Measurements from ENCODE around the gene VSIG2.

VSIG2 gene

DNA sequence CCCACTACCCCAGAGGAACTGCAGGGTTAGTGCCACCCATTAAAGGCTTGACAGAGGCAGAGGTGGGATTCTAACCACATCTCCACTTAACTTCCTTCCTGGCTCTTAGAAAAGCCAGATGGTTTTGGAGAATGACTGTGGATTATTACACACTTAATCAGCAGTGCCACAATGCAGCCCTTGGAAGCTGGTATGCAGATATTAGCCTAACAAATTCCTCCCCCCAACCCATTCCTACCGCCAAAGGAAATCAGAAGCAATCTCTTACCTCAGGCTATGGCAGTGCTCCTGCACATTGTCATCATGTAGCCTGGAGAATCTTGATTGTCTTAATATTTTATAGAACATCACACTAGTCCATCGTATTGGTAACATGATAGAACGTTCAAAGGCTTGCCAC is 35.5 kb downstream of the VSIG2 start:
- ATAC-seq, result no peak

GRCh38 chr11:124712392-124712791 is 39.7 kb downstream of the VSIG2 start:
- ATAC-seq, result no peak
- TF ChIP-seq ARNTL (CRISPR knock-in tag; IDR thresholded peaks at IDR 0.05; ENCODE audit: borderline replicate concordance, low read depth), result no peak
- TF ChIP-seq ESRRG (CRISPR knock-in tag; IDR thresholded peaks at IDR 0.05), result no peak
- TF ChIP-seq, protein P1, sequence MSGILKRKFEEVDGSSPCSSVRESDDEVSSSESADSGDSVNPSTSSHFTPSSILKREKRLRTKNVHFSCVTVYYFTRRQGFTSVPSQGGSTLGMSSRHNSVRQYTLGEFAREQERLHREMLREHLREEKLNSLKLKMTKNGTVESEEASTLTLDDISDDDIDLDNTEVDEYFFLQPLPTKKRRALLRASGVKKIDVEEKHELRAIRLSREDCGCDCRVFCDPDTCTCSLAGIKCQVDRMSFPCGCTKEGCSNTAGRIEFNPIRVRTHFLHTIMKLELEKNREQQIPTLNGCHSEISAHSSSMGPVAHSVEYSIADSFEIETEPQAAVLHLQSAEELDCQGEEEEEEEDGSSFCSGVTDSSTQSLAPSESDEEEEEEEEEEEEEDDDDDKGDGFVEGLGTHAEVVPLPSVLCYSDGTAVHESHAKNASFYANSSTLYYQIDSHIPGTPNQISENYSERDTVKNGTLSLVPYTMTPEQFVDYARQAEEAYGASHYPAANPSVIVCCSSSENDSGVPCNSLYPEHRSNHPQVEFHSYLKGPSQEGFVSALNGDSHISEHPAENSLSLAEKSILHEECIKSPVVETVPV (CRISPR knock-in tag; IDR thresholded peaks at IDR 0.05), result no peak
- no peak for TF ChIP-seq GLIS3 (CRISPR knock-in tag; IDR thresholded peaks at IDR 0.05)
- no peak for TF ChIP-seq TSHZ2 (CRISPR knock-in tag; IDR thresholded peaks at IDR 0.05)
- no peak for TF ChIP-seq CSDC2 (CRISPR knock-in tag; IDR thresholded peaks at IDR 0.05)
- TF ChIP-seq TOX (CRISPR knock-in tag; IDR thresholded peaks at IDR 0.05; ENCODE audit: borderline replicate concordance), result no peak
- no peak for TF ChIP-seq OSR1 (CRISPR knock-in tag; IDR thresholded peaks at IDR 0.05)
- no peak for TF ChIP-seq ZNF565 (CRISPR knock-in tag; conservative IDR thresholded peaks at IDR 0.05; ENCODE audit: low read depth)
- TF ChIP-seq TCF4 (CRISPR knock-in tag; IDR thresholded peaks at IDR 0.05; ENCODE audit: borderline replicate concordance), result no peak
- no peak for TF ChIP-seq ZNF70 (CRISPR knock-in tag; IDR thresholded peaks at IDR 0.05)
- no peak for TF ChIP-seq PPARA (CRISPR knock-in tag; IDR thresholded peaks at IDR 0.05; ENCODE audit: borderline replicate concordance)
- no peak for TF ChIP-seq BACH2 (CRISPR knock-in tag; IDR thresholded peaks at IDR 0.05; ENCODE audit: borderline replicate concordance)
- TF ChIP-seq ZC3H10 (CRISPR knock-in tag; IDR thresholded peaks at IDR 0.05), result no peak

More for the DNA sequence above, 35.5 kb downstream of the VSIG2 start:
- TF ChIP-seq TSHZ2 (CRISPR knock-in tag; IDR thresholded peaks at IDR 0.05), result no peak
- TF ChIP-seq, protein P2, sequence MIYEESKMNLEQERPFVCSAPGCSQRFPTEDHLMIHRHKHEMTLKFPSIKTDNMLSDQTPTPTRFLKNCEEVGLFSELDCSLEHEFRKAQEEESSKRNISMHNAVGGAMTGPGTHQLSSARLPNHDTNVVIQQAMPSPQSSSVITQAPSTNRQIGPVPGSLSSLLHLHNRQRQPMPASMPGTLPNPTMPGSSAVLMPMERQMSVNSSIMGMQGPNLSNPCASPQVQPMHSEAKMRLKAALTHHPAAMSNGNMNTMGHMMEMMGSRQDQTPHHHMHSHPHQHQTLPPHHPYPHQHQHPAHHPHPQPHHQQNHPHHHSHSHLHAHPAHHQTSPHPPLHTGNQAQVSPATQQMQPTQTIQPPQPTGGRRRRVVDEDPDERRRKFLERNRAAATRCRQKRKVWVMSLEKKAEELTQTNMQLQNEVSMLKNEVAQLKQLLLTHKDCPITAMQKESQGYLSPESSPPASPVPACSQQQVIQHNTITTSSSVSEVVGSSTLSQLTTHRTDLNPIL (CRISPR knock-in tag; IDR thresholded peaks at IDR 0.05; ENCODE audit: low read depth), result no peak
- no peak for TF ChIP-seq OSR1 (CRISPR knock-in tag; IDR thresholded peaks at IDR 0.05)
- TF ChIP-seq GLIS3 (CRISPR knock-in tag; IDR thresholded peaks at IDR 0.05), result no peak
- TF ChIP-seq ZNF565 (CRISPR knock-in tag; conservative IDR thresholded peaks at IDR 0.05; ENCODE audit: low read depth), result no peak
- TF ChIP-seq, protein P3, sequence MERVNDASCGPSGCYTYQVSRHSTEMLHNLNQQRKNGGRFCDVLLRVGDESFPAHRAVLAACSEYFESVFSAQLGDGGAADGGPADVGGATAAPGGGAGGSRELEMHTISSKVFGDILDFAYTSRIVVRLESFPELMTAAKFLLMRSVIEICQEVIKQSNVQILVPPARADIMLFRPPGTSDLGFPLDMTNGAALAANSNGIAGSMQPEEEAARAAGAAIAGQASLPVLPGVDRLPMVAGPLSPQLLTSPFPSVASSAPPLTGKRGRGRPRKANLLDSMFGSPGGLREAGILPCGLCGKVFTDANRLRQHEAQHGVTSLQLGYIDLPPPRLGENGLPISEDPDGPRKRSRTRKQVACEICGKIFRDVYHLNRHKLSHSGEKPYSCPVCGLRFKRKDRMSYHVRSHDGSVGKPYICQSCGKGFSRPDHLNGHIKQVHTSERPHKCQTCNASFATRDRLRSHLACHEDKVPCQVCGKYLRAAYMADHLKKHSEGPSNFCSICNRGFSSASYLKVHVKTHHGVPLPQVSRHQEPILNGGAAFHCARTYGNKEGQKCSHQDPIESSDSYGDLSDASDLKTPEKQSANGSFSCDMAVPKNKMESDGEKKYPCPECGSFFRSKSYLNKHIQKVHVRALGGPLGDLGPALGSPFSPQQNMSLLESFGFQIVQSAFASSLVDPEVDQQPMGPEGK (CRISPR knock-in tag; IDR thresholded peaks at IDR 0.05; ENCODE audit: borderline replicate concordance), result no peak
- no peak for TF ChIP-seq PPARA (CRISPR knock-in tag; IDR thresholded peaks at IDR 0.05; ENCODE audit: borderline replicate concordance)
- TF ChIP-seq, protein P4, sequence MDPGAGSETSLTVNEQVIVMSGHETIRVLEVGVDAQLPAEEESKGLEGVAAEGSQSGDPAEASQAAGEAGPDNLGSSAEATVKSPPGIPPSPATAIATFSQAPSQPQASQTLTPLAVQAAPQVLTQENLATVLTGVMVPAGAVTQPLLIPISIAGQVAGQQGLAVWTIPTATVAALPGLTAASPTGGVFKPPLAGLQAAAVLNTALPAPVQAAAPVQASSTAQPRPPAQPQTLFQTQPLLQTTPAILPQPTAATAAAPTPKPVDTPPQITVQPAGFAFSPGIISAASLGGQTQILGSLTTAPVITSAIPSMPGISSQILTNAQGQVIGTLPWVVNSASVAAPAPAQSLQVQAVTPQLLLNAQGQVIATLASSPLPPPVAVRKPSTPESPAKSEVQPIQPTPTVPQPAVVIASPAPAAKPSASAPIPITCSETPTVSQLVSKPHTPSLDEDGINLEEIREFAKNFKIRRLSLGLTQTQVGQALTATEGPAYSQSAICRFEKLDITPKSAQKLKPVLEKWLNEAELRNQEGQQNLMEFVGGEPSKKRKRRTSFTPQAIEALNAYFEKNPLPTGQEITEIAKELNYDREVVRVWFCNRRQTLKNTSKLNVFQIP (CRISPR knock-in tag; IDR thresholded peaks at IDR 0.05; ENCODE audit: borderline replicate concordance, low read depth), result no peak
- TF ChIP-seq ISL1 (CRISPR knock-in tag; IDR thresholded peaks at IDR 0.05), result no peak
- no peak for TF ChIP-seq ZFP30 (CRISPR knock-in tag; IDR thresholded peaks at IDR 0.05)
- TF ChIP-seq, protein P1 (CRISPR knock-in tag; IDR thresholded peaks at IDR 0.05), result no peak
- no peak for TF ChIP-seq ZNF70 (CRISPR knock-in tag; IDR thresholded peaks at IDR 0.05)
- TF ChIP-seq SNAI2 (CRISPR knock-in tag; IDR thresholded peaks at IDR 0.05), result no peak
- no peak for TF ChIP-seq ESRRG (CRISPR knock-in tag; IDR thresholded peaks at IDR 0.05)
- TF ChIP-seq ZNF8 (CRISPR knock-in tag; IDR thresholded peaks at IDR 0.05), result no peak
- TF ChIP-seq BACH2 (CRISPR knock-in tag; IDR thresholded peaks at IDR 0.05; ENCODE audit: borderline replicate concordance), result no peak
